GM19438 (cell line): ENCODE measurements around the gene REG4.
"Not testable (repeated sequence)": the region's sequence is repeated elsewhere in the genome, so short reads cannot be mapped to it uniquely, and the experiment has no call there.

Experiments used
- ATAC-seq: cut with Tn5 transposase; IDR thresholded peaks from one replicate; pipeline ENCODE4 v1.9.1; 2021; ENCODE audit warnings: low read depth; ENCODE audit not compliant: unreplicated experiment

REG4 gene

DNA sequence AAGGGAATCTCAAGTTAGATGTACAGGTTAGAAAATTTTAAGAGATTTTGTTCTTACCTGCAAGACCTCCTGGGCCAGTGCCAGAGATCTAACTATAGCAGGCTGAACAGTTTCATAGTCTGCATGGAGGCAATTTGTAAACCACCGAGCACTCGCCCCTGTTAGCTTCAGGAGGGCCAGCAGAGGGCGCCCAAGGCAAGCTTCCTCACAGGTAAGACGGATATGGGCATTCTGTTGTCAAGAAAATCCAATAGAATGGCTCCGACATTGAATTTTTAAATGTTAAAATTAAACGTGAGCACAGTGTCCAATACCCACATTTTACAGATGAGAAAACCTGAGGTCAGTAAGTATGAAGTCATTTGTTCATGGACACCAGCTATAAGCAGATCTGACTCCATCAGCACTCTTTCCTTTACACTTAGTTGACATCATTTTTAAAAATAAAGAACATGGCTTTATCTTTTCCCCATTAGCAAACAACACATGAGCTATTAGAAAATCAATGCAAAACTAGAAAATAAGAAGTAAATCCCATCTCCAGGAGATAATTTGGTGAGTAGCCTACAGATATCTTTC lies 2.2 kb downstream of the REG4 start:
- ATAC-seq = peak; percentile 68

DNA sequence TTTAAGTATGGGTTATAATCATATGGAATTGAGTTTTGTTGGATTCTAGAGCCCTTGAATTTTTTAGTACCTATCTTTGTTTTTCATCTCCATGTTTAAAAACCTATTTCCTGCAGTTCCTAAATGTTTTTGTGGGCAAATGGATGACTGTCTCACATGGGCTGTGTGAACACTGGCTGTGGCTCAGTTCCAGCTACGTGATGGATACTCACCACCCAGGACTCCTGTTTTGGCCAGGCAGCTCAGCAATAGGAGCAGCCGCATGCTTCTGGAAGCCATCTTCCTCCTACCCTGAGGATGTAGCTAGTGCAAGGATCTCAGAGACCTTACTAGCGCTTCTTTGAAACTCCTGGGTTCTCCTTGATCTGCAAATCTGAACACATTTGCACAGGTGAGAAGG lies 2.8 kb downstream of the REG4 start:
- ATAC-seq = no peak

DNA sequence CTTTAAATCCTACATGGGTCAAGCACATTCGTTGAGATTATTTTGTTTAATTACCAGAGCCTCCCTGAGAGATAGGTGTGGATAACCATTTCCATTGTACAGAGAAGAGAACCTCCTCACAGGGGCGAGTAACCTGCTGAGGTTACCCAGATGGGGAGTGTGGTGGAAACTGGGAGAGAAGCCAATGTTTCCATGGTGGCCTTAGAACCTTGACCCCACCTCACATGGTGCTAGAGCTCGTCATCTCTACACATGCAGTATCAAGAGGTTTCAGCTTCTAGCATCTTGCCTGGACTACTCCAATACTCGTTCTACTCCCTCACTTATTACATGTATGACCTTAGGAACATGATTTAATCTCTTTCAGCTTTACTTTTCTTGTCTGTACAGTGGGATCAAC lies 4.8 kb downstream of the REG4 start:
- ATAC-seq = no peak

DNA sequence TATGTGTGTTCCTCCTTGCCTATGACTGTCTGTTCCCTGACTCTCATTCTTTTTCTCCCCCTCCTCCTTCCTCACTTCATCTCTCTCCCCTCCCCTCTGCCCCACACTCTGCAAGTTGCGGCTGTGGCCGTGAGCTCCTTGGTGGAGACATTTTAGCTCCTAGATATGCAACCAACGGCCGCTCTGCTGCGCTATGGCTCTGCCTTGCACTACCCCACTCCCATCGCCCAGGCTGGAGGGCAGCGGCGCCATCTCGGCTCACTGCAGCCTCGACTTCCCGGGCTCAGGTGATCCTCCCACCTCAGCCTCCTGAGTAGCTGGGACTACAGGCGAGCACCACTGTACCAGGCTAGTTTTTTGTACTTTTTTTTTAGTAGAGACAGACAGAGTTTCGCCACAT lies 5.5 kb downstream of the REG4 start:
- ATAC-seq = no peak

DNA sequence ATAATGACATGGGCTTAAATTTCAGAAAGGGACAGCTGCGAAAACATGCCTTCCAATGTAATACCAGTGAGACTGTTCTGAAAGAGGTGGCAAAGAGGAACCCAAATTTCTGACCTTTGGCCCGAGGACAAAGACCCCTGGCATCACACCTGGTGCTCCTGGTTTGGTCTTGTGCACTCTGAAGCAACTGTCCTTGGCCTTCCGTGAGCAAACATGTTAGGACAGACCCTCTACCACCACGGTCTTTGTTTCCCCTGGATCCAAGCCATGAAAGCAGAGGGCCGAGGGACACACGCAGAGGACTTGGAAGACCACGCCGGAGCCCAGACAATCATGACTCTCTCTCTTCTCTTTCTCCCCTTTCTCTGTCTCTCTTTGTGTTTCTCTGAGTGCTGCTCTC lies 6.0 kb downstream of the REG4 start:
- ATAC-seq = no peak

DNA sequence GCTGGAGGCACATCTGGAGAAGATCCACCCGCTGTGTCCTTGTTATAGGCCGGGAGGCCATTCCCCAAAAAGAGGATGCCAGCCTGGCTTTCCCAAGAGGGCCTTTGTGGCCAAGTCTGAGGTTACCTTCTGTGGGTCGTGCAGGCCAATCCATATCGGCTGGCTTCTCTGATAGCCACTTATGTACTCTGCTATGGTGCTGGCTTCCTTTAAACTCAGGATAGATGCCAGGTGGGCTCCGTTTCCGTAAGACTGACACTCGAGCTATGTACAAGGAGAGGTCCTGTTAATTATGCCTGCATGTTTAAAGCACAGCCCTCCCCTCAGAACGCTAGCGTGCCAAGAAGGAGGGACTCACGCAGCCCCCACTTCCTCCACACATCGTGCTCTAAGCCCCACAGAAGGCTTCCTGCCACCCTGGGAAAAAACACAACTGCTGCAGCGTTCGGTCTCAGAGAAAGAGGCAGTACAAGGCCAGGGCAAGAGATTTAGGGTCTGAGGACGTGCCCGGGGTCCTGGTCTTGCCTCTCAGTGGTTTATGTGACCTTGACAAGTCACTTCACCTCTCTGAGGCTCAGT lies 11.6 kb downstream of the REG4 start:
- ATAC-seq = no peak

DNA sequence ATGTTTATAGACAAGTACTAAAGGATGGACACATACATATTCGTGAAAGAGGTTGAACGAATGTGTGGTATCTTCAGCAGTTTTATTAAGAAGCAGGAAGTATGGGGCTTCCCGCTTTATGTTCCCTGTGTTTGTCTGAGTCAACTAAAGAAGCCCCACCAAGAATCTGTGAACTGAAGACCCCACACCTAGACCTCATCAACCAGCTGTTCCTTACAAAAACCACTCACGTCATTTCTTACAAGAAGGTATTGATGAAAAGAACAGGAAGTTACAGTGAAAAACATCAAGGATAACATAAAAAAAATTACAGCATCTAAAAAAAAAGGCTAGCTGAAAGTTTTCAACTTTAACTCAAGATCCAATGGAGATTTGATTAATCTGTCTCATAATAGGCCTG lies 12.3 kb downstream of the REG4 start:
- ATAC-seq = no peak

DNA sequence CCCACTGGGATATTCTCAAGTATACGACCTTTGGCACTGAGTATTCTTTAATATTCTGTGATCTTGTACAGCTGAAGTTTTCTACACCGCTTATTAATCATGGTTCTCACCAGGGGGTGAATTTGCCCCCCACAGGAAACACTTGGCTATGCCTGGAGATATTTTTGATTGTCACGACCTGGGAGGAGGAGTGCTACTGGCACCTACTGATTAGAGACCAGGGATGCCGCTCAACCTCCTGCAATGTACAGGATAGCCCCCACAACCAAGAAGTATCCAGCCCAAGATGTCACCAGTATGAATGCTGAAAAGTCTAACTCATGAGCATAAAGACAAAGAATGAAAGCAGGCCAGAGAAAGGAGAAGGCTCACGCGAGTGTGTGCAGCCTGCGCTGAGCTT lies 13.7 kb downstream of the REG4 start:
- ATAC-seq = no peak

DNA sequence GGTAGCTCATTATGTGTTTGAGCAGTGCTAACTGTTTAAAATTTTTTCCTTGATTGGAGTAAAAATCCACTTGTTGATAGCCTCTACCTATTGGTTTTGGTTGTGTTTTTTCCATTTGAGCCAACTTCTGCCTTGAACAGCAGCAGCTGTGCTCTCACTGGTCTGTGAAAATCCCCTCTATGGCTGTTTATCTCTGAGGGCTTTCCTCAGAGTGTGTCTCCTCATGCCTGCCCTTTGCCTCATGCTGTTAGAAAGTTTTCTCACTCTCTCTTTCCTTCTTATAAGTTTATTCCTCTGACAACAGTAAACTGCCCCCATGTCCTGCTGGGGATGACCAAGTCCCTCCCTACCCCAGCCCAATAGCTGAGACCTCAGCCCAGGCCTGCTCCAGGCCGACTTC lies 14.1 kb downstream of the REG4 start:
- ATAC-seq = no peak

DNA sequence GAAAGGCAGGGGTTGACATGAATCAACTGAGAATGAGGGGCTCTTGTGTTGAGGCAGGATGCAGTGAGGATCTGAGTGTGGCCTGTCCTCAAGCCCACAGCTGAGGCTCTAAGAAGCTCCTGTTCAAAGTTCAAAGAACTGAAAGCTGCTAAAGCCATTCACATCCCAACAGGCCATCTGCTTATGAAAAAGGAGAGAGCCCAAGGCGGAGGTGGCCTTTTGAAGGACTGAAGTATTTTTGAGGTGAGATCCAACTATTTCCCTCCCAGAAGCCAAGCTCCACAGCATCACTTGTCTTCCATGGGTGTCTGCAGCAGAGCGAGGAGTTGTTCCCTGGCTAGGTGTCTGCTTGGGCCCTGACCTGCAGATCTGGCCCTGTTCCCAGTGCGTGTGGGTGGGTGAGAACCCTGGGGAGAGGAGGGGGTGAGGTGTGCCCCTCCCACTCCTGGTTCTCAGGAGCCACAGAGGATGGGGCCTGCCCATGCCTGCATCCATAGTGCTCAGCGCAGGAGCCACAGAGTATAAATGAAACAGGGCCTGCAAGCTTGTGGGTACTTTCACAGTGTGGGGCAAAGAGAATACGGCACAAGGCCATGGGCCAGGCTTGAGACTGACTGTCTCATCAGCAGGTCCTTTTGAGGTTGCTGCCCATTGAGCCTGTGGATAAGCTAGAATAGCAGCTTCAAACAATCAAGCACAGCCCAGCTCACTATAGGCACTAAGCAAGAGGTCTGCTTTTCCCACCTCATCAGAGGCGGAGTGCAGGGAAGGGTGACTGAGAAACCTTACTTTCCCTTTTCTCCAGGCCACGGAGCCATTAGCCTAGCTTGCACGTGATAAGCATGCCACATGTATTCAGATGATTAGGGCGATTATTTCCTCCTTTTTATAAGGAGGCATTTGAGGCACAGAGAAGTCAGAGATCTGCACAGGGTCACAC lies 15.7 kb downstream of the REG4 start:
- ATAC-seq = no peak

DNA sequence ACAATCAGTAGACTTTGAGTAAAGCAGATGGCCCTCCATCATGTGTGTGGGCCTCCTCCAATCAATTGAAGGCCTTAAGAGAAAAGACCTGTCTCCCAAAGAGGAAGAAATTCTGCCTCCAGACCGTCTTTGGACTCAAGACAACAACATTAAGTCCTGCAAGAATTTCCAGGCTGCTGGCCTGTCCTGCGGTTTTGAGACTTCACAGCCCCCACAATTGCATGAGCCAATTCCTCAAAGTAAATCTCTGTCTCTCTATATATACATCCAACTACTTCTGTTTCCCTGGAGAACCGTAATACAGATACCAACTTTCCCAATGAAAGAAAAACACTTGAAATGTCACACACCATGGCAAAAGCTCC lies 16.4 kb downstream of the REG4 start:
- no peak for ATAC-seq

DNA sequence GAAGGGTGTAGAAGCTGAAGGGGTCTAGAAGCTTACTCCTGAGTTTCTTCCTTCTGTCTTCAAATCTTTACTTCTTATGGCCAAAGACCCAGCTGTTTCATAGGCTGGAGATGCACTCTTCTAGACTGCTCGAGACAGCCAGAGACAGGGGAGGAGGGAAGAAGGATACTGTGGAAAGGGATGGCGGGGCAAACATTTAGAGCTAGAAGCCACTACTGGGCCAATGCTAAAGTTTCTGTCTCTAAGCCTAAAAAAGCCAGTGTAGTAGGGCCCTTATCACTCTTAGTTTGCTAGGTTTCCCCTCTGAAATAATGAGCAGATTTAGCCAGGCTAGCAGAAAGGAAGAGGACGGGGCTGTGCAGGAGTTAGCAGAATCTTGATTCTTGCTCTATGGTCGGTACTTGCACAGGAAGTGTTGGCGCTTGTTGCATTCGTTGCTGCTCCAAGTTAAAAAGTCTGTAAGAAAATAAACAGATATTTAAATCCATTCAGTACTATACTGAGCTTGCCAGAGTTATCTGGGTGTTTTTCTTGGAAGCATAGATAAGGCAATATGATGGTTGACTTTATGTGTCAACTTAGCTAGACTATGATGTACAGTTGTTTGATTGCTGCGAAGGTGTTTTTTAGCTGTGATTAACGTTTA lies 16.9 kb downstream of the REG4 start:
- no peak for ATAC-seq

DNA sequence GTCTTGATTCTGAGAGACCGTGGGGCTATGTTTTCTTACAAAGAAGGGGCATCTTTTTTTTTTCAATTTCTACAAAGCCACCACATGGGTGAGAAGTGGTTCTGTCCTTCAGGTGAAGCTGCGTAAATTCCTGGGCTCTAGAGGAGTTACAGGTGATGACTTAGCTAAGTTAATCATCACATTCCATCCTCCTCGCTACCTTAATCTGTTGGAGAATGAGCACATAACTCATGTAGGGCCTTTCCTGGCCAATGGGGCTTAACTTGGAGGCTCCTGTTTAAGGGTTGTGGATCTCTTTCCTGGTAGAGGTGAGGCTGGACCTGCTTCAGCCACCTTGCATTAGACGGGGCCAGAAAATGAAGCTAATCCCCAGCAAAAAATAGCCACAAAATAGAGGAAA lies 19.9 kb downstream of the REG4 start:
- ATAC-seq = no peak

DNA sequence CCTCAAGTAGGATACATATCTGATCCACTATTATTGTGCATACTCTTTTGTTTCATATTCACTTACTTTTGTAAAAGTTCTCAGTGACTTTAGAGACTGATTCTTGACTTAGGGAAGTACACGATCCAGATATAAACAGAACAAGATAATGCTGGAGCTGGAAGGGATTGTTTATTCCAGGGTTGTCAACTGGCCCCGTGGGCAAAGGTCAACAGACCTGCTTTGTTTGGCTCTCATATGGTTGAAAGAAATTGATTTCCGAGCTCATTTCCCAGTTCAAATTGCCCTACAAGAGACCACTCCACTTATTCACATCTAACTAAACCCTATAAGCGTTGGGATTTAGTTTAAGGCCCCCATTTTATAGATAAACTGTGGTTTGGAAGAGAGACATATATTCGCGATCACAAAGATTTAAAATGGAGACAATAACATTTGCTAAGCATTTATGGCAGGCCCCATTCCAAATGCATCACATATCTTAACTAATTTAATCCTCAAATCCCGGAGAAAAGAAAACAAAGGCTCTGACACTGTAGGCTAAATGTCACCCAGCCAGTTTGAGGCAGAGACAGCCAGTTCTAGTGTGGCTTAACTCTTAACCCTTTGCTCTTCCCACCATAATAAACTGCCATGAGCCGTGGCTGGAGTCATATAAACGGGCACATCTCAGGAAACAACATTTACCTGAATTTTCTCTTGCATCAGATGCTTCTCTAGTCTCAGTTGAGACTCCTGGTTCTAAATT lies 20.6 kb downstream of the REG4 start:
- no peak for ATAC-seq

DNA sequence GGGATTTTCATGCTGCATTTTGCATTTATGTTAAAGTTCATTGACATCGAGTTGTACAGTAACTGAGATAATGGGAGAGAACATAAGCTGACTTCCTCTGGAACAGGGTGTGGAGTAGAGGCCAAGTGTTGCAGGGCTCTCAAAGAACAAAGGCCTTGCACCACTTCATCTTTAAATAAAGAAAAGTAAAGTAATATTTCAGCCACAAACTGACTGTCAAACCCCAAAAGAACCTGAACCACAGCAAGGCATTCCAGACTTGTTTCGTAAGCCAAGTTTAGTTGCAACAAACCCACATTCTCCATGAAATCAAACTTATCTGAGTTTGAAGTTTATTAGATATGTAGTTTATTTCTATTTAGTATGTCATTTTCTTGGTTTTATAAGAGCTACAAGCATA lies 23.5 kb downstream of the REG4 start:
- no peak for ATAC-seq

DNA sequence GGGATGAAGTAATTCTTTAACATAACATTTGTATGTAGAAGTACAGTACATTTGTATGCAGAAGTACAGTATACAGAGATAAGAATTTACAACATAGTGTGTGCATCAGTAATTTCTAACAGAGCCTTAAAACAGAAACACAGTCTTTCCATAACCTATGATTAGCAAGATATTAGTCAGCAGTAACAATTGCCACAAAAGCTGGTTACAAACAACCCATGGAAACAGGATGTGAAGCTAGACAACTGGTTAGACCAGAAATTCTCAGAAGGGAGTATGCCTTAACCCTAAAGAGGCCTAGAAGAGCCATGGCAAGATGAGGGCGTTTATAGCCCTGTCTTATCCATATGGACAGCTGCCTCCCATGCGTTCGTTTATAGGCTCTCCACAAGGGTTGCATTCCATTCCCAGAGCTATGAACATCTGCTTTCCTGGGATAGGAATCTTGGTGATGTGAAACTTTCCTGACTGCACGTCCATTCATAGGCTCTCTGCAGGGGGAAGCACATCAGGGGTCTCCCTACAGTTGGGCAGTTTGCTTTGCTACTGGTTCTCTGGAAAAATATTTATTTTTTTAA lies 24.7 kb downstream of the REG4 start:
- ATAC-seq = not testable (repeated sequence)

DNA sequence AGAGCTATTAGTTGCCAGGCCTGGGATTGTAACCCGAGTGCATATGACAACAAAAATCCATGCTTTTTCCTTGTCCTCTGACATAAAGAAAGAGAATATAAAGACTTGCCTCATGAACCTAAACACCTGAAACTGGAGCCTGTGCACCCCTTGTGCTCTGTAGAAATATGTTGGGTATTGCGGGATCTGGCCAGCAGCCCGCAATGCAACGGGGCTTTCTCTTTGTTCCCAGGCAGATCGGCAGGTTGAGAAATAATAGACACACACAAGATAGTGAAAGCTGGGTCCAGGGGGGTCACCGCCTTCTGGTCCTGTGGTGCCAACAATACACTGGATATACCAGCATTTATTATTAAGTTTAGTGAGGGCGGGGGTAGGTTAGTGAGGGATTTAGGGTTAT lies 25.2 kb downstream of the REG4 start:
- ATAC-seq = not testable (repeated sequence)

DNA sequence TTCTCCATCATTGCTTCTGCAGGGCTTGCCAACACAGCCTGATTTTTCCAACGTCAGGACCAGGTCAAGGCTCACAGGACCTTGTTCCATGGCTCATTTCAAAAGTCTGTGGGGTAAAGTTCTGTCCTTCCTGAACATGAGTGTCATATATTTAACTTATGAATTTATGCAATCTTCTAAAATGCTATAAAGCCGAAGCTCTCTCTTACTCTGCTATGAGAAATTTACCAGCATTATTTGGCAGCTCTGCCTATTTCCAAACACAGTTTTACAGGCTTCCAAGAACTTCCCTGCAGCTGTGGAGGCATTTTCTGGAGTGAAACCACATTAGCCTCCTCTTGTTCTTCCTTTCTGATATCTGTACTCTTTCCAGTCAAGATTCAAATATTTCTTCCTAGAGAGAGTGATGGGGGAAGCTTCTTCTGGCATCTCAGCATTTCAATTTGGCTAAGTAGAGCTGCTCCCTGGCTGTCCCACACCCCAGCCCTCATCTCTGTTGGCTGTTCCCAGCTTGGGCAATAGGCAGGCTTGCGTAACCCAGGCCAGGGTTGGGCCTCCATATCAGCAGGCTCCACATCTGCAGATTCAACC lies 27.0 kb downstream of the REG4 start:
- no peak for ATAC-seq

DNA sequence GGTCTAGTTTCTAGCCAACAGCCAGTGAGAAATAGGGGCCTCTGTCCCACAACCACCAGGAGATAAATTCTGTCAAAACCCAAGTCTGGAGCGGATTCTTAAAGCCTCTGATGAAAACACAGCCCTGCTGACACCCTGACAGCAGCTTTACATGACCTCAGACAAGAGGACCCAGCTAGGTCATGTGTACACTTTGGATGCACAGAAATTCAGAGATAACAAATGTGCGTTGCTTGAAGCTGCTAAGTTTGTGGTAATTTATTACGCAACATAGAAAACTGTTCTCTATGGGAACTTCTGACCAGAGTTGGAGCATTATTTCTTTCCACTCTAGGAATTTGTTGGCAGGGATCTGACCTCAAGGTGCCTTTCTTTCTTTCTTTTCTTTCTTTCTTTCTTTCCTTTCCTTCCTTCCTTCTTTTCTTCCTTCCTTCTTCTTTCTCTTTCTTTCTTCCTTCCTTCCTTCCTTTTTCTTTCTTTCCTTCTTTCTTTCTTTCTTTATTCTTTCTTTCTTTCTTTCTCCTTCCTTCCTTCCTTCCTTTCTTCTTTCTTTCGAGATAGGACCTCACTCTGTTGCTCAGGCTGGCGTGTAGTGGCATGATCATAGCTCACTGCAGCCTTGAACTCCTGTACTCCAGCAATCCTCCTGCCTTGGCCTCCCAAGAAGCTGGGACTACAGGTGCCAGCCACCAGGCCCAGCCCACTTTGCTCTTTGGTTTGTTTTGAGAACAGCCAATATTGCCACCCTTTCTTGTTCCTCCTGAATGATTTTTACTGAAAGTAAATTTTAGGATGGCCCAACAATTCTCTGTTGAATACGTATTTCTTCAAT lies 27.7 kb downstream of the REG4 start:
- ATAC-seq = no peak
